Measurements from ENCODE around the gene RAB3GAP2.
A peak's percentile ranks its signal among the peaks of the same experiment; 100 is the strongest.

- TF ChIP-seq CTCF (IDR thresholded peaks at IDR 0.05 in 4 of 5, conservative IDR thresholded peaks at IDR 0.05 in 1 of 5) = no peak
- peak in 1 of 2 donors; percentile 22 for TF ChIP-seq POLR2A (IDR thresholded peaks at IDR 0.05)
These were observed 28.3 kb upstream of the RAB3GAP2 start for GRCh38 chr1:220300442-220301121.
